Measurements from ENCODE around the gene RFPL3.

RFPL3 gene

DNA sequence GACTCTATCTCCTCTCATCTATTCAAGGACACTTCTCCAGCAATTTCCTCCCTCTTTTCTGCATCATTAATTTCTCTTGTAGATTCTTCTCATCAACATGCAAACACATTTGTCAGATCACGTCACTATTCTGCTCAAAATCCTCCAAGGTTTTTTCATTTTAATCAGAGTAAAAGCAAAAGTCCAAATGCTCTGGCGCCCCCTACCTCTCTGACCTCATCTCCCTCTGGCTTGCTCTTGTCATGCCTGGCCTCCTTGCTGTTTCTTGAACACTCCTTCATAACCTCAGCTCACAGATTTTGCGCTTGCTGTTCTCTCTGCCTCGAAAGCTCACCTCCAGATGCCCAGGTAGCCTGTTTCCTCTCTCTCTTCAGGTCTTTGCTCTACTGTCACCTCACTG is 32.0 kb downstream of the RFPL3 start:
- Histone ChIP-seq H3K36me3 (ENCODE audit: insufficient read depth, low read length) (peaks cover 80% of the 10 kb centered on the region), H3K79me2 (ENCODE audit: insufficient read depth, low read length) (no peaks in the 10 kb centered on the region), H3K9ac (ENCODE audit: low read depth, low read length) (no peak overlapping the region), H3K9me3 (ENCODE audit: insufficient read depth, low read length, severe bottlenecking) (no peaks in the 10 kb centered on the region), H3K4me2 (ENCODE audit: insufficient read depth, low read length) (no peak overlapping the region), H3K27ac (ENCODE audit: low read length) (no peak overlapping the region), H2AFZ (ENCODE audit: low read depth, low read length) (no peak overlapping the region), H3K27me3 (ENCODE audit: insufficient read depth, low read length, poor library complexity) (no peaks in the 10 kb centered on the region), H3K4me3 (ENCODE audit: low read depth in 1 of 2, low read length in 2 of 2) (no peak overlapping the region), H4K20me1 (ENCODE audit: insufficient read depth, low read length) (no peaks in the 10 kb centered on the region; the same call in 1 of the 2 replicates), H3K4me1 (ENCODE audit: insufficient read depth, low read length) (no peaks in the 10 kb centered on the region)
- TF ChIP-seq, protein P1, sequence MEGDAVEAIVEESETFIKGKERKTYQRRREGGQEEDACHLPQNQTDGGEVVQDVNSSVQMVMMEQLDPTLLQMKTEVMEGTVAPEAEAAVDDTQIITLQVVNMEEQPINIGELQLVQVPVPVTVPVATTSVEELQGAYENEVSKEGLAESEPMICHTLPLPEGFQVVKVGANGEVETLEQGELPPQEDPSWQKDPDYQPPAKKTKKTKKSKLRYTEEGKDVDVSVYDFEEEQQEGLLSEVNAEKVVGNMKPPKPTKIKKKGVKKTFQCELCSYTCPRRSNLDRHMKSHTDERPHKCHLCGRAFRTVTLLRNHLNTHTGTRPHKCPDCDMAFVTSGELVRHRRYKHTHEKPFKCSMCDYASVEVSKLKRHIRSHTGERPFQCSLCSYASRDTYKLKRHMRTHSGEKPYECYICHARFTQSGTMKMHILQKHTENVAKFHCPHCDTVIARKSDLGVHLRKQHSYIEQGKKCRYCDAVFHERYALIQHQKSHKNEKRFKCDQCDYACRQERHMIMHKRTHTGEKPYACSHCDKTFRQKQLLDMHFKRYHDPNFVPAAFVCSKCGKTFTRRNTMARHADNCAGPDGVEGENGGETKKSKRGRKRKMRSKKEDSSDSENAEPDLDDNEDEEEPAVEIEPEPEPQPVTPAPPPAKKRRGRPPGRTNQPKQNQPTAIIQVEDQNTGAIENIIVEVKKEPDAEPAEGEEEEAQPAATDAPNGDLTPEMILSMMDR (IDR thresholded peaks at IDR 0.05; ENCODE audit: borderline replicate concordance, extremely low read depth, low read length, poor library complexity, severe bottlenecking) = peak; percentile 66
- no peak for TF ChIP-seq EZH2 (IDR thresholded peaks at IDR 0.05; ENCODE audit: borderline replicate concordance, low read depth, low read length, severe bottlenecking)
- ATAC-seq (ENCODE audit: insufficient read depth, low read depth) (peak; percentile 62), DNase-seq (peak; percentile 32)

GRCh38 chr22:32395107-32395506 is 37.4 kb downstream of the RFPL3 start:
- no peaks in the 10 kb centered on the region for H3K79me2 ChIP-seq (ENCODE audit: insufficient read depth, low read length)
- no peaks in the 10 kb centered on the region for H3K4me1 ChIP-seq (ENCODE audit: insufficient read depth, low read length)
- ATAC-seq (ENCODE audit: insufficient read depth, low read depth) (no peak), DNase-seq (no peak)
- no peak for TF ChIP-seq EZH2 (IDR thresholded peaks at IDR 0.05; ENCODE audit: borderline replicate concordance, low read depth, low read length, severe bottlenecking)
- TF ChIP-seq, protein P1 (IDR thresholded peaks at IDR 0.05; ENCODE audit: borderline replicate concordance, extremely low read depth, low read length, poor library complexity, severe bottlenecking) = no peak
- no peak overlapping the region for H3K4me3 ChIP-seq (ENCODE audit: low read depth in 1 of 2, low read length in 2 of 2)
- H3K9ac ChIP-seq (ENCODE audit: low read depth, low read length) = no peak overlapping the region
- H3K36me3 ChIP-seq (ENCODE audit: insufficient read depth, low read length) = peaks cover 87% of the 10 kb centered on the region
- H3K27me3 ChIP-seq (ENCODE audit: insufficient read depth, low read length, poor library complexity) = no peaks in the 10 kb centered on the region
- H3K9me3 ChIP-seq (ENCODE audit: insufficient read depth, low read length, severe bottlenecking) = no peaks in the 10 kb centered on the region
- no peaks in the 10 kb centered on the region for H4K20me1 ChIP-seq (ENCODE audit: insufficient read depth, low read length)
- H3K27ac ChIP-seq (ENCODE audit: low read length) = no peak overlapping the region
- no peak overlapping the region for H3K4me2 ChIP-seq (ENCODE audit: insufficient read depth, low read length)
- H2AFZ ChIP-seq (ENCODE audit: low read depth, low read length) = no peak overlapping the region

DNA sequence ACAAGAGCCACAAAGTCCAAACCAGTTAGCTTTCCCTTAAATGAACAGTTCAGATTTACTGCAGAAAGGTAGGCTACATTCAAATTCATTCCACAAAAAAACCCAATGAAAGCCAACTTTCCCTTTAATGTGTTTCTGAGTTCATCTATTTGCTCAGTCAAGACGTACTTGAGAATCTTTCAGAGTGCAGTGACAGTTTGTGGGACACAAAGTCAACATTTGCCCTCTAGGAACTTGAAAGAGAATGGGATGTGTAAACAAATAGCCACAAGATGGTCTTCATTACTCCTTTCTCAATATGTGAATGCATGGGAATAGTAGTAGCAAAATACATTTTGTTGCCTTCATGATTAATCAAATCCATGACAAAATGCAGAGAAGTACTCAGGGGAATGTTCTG is 38.6 kb downstream of the RFPL3 start:
- peaks cover 93% of the 10 kb centered on the region for H3K36me3 ChIP-seq (ENCODE audit: insufficient read depth, low read length)

More for the DNA sequence above, 38.6 kb downstream of the RFPL3 start:
- no peak for ATAC-seq (ENCODE audit: insufficient read depth, low read depth)
- Histone ChIP-seq H3K9ac (ENCODE audit: low read depth, low read length) (no peak overlapping the region), H3K4me2 (ENCODE audit: insufficient read depth, low read length) (no peak overlapping the region), H3K79me2 (ENCODE audit: insufficient read depth, low read length) (no peaks in the 10 kb centered on the region), H3K27me3 (ENCODE audit: insufficient read depth, low read length, poor library complexity) (no peaks in the 10 kb centered on the region), H4K20me1 (ENCODE audit: insufficient read depth, low read length) (no peaks in the 10 kb centered on the region), H3K4me3 (ENCODE audit: low read depth in 1 of 2, low read length in 2 of 2) (no peak overlapping the region), H3K9me3 (ENCODE audit: insufficient read depth, low read length, severe bottlenecking) (no peaks in the 10 kb centered on the region), H3K27ac (ENCODE audit: low read length) (no peak overlapping the region), H2AFZ (ENCODE audit: low read depth, low read length) (no peak overlapping the region), H3K4me1 (ENCODE audit: insufficient read depth, low read length) (no peaks in the 10 kb centered on the region)
- DNase-seq = no peak
- TF ChIP-seq EZH2 (IDR thresholded peaks at IDR 0.05; ENCODE audit: borderline replicate concordance, low read depth, low read length, severe bottlenecking) = no peak
- TF ChIP-seq, protein P1 (IDR thresholded peaks at IDR 0.05; ENCODE audit: borderline replicate concordance, extremely low read depth, low read length, poor library complexity, severe bottlenecking) = no peak

All from DND-41 (cell line).